DOHH2 (cell line): ENCODE results near the gene LUC7L2.

Experiments
- H3F3A ChIP-seq: fragments of 200-600 bp; sonication (generic), shearing (Covaris generic); 2 replicates; pipeline ENCODE4 v1.6.0; 2016; ENCODE audit warnings: antibody characterized with exemption, mild to moderate bottlenecking; ENCODE audit not compliant: control insufficient read depth, insufficient read depth
- H3K27ac ChIP-seq: fragments of 200-600 bp; sonication (generic); 2 replicates; pipeline ENCODE4 v1.5.1; 2014; ENCODE audit warnings: low read depth, mild to moderate bottlenecking, low read length, moderate library complexity
- H3K27me3 ChIP-seq: fragments of 200-600 bp; sonication (generic); 2 replicates; pipeline ENCODE4 v1.6.1; 2014; ENCODE audit warnings: mild to moderate bottlenecking, low read length, mixed read lengths; ENCODE audit not compliant: control insufficient read depth
- H3K36me3 ChIP-seq: fragments of 200-600 bp; sonication (generic); 2 replicates; pipeline ENCODE4 v1.6.1; 2014; ENCODE audit warnings: mild to moderate bottlenecking, low read length, moderate library complexity, mixed read lengths; ENCODE audit not compliant: control insufficient read depth
- H3K4me1 ChIP-seq: fragments of 200-600 bp; sonication (generic); 2 replicates; pipeline ENCODE4 v1.6.1; 2014; ENCODE audit warnings: mild to moderate bottlenecking, low read length, mixed read lengths; ENCODE audit not compliant: control insufficient read depth
- H3K4me2 ChIP-seq: fragments of 200-600 bp; sonication (generic); 2 replicates; pipeline ENCODE4 v1.6.0; 2014; ENCODE audit warnings: mild to moderate bottlenecking, low read length, moderate library complexity
- H3K4me3 ChIP-seq: fragments of 200-600 bp; sonication (generic); 2 replicates; pipeline ENCODE4 v1.5.1; 2014; ENCODE audit warnings: mild to moderate bottlenecking, low read length, mixed read lengths
- H3K79me2 ChIP-seq: fragments of 200-600 bp; sonication (generic); 2 replicates; pipeline ENCODE4 v1.6.1; 2014; ENCODE audit warnings: mild to moderate bottlenecking, low read length, mixed read lengths; ENCODE audit not compliant: control insufficient read depth
- H3K9me2 ChIP-seq: fragments of 200-600 bp; sonication (generic); replicated peaks from 2 replicates; pipeline ENCODE4 v1.6.1; 2014; ENCODE audit warnings: mild to moderate bottlenecking, low read length, mixed read lengths; ENCODE audit not compliant: control insufficient read depth
- H3K9me3 ChIP-seq: fragments of 200-600 bp; sonication (generic); 2 replicates; pipeline ENCODE4 v1.6.1; 2014; ENCODE audit warnings: antibody characterized with exemption, low read length, mixed read lengths; ENCODE audit not compliant: control insufficient read depth, insufficient read depth
- H4K20me1 ChIP-seq: fragments of 200-600 bp; sonication (generic); 2 replicates; pipeline ENCODE4 v1.6.0; 2014; ENCODE audit warnings: low read depth, mild to moderate bottlenecking, antibody characterized with exemption, low read length, moderate library complexity; ENCODE audit not compliant: control insufficient read depth, insufficient read depth
- CTCF ChIP-seq: fragments of 200-600 bp; sonication (generic); IDR thresholded peaks from one replicate; pipeline ENCODE4 v1.5.1; 2014; ENCODE audit warnings: antibody characterized with exemption, mild to moderate bottlenecking, low read depth, low read length; ENCODE audit not compliant: poor library complexity, severe bottlenecking
- EZH2phosphoT487 ChIP-seq: fragments of 200-600 bp; sonication (generic); IDR thresholded peaks from 2 replicates; pipeline ENCODE4 v1.6.1; 2017; ENCODE audit warnings: borderline replicate concordance, mild to moderate bottlenecking, antibody characterized with exemption, low read length, moderate library complexity, mixed read lengths

LUC7L2 gene

DNA sequence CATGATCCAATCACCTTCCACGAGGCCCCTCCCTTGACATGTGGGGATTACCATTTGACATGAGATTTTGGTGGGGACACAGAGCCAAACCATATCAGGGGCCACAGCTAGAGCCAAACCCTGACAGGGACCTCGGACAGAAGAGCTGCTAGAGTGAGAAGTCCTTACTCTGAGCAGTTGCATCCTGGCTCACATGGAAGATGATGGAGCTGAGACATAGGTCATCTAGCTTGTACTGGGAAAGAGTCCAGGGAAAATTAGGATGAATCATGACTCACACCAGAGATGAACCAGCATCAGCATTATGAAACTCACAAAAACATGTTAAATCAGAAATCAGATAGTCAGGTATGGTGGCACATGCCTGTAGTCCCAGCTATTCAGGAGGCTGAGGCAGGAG lies 31.3 kb upstream of the LUC7L2 start:
- Histone ChIP-seq H3K4me2 (no peak overlapping the region), H3K4me1 (peaks cover 7% of the 10 kb centered on the region)
- TF ChIP-seq CTCF (no peak), EZH2phosphoT487 (no peak)

DNA sequence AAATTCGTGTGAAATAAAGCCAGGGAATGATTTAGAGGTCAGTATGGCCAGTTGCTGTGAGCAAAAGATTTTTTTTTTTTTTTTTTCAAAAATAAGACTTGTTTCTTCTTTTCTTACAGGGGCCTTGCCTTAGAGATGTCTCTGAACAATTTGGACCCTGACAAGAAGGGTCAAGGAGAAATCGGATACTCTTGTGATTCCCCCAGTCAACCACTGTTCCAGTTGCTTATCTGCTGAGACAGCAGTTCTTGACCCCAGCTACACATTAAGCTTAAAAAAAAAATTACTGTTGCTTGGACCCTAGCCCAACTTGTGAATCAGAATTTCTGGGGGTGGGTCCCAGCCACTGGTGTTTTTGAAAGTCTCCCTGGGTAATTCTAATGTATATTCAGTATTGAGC lies 30.6 kb upstream of the LUC7L2 start:
- Histone ChIP-seq H3K36me3 (no peaks in the 10 kb centered on the region), H4K20me1 (no peaks in the 10 kb centered on the region), H3F3A (no peaks in the 10 kb centered on the region), H3K9me2 (no peaks in the 10 kb centered on the region), H3K79me2 (no peaks in the 10 kb centered on the region), H3K27me3 (no peaks in the 10 kb centered on the region), H3K4me1 (peaks cover 7% of the 10 kb centered on the region), H3K9me3 (no peaks in the 10 kb centered on the region), H3K4me3 (no peak overlapping the region), H3K4me2 (no peak overlapping the region), H3K27ac (no peak overlapping the region)
- no peak for TF ChIP-seq CTCF
- TF ChIP-seq EZH2phosphoT487, result no peak

More for the DNA sequence above, 31.3 kb upstream of the LUC7L2 start:
- Histone ChIP-seq H3F3A (no peaks in the 10 kb centered on the region), H3K79me2 (no peaks in the 10 kb centered on the region), H3K36me3 (no peaks in the 10 kb centered on the region), H4K20me1 (no peaks in the 10 kb centered on the region), H3K9me2 (no peaks in the 10 kb centered on the region), H3K9me3 (no peaks in the 10 kb centered on the region), H3K27me3 (no peaks in the 10 kb centered on the region), H3K4me3 (no peak overlapping the region), H3K27ac (no peak overlapping the region)

DNA sequence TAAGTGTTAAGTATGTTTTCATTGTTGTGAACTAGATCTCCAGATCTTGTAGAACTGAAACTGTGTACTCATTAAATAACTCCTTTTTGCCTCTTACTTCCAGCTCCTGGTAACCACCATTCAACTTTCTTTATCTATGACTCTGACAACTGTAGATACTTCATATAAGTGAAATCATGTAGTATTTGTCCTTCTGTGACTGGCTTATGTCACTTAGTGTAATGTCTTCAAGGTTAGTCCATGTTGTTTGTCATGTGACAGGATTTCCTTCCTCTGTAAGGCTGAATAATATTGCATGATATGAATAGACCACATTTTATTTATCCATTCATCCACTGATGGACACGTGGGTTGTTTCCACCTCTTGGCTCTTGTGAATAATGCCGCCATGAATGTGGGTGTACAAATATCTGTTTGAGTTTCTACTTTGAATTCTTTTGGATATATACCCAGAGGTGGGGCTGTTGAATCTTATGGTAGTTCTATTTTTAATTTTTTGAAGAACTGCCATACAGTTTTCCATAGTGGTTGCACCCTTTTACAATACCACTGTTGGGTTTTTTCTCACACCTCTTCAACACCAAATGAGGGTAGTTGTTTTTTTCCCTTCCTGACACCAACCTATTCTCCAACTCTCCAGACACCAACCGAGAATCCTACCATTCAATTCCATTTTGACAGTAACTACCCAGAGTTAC lies 29.2 kb upstream of the LUC7L2 start:
- Histone ChIP-seq H3K4me3 (no peak overlapping the region), H3K4me1 (peaks cover 7% of the 10 kb centered on the region), H3K9me3 (no peaks in the 10 kb centered on the region), H3K79me2 (no peaks in the 10 kb centered on the region), H3K36me3 (no peaks in the 10 kb centered on the region), H3K27me3 (0 out of 2 replicates have a peak, but pooled peaks cover 5% of the 10 kb centered on the region), H4K20me1 (no peaks in the 10 kb centered on the region), H3K27ac (no peak overlapping the region), H3K9me2 (no peaks in the 10 kb centered on the region), H3K4me2 (no peak overlapping the region), H3F3A (no peaks in the 10 kb centered on the region)
- TF ChIP-seq EZH2phosphoT487 (no peak), CTCF (no peak)
